ENCODE results near the gene PTTG1.

Gene PTTG1

DNA sequence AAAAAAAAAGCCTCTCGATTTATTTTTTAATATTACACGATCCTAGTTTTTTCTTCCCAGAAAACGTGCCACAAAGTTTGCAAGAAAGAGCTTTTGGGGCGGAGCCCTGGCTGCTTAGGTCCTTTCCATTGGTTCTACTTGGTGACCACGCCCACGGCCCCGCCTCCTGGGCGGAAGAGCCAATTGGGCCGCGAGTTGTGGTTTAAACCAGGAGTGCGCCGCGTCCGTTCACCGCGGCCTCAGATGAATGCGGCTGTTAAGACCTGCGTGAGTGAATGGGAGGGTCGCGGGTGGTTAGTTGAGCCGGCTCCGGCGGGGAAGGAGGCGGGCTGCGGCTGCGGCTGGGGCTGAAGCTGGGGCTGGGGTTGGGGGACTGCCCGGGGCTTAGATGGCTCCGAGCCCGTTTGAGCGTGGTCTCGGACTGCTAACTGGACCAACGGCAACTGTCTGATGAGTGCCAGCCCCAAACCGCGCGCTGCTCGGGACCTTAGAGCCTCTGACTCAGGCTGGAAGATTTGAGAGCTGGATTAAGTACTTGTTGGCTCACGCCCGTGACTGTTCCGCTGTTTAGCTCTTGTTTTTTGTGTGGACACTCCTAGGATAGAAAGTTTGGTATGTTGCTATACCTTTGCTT lies at the start of gene PTTG1:
TSS of gene PTTG1 (plus strand) at position 231 of the 634 bp plus-strand sequence. CDS start 458 bp downstream, outside the sequence.
- peak; percentile 88 for DNase-seq (ENCODE audit: low spot score)

GRCh38 chr5:160375166-160375565 lies 46.5 kb upstream of the PTTG1 start:
- no peak for DNase-seq (ENCODE audit: low spot score)

DNA sequence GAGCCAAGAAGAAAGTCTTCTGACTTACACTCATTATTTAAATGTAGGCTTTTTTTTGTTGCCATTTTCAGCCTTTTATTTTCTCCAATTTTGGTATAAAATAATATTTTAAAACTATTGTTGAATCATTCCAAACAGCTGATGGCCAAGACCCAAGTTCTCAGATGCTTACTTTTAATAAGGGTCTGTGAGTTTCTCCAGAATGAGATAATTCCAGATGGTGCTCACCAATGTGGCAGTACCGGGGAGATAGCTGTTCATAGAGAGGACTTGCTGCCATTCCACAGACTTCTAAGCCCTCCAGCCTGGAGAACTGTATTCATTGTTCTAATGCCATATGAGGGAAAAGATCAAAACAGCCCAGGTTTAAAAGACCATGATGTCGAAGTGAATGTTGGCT lies 46.0 kb upstream of the PTTG1 start:
- DNase-seq (ENCODE audit: low spot score) = no peak

DNA sequence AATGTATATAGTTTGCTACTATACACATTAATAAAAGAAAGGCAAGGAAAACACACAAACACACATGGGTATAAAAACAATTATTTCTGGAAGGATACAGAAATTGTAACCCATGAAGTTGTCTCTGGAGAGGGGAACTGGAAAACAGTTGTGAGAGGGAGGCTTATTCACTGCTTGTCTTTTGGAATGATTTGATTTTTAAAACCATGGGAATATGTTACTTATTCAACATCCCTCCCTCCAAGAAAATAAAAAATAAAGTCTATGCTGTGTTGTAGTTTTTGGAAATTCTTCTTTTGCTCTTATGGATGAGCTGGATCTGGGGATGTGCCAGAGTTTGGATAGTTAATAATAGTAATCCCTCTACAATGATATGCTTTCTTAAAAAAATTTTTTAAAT lies 45.2 kb upstream of the PTTG1 start:
- no peak for DNase-seq (ENCODE audit: low spot score)

DNA sequence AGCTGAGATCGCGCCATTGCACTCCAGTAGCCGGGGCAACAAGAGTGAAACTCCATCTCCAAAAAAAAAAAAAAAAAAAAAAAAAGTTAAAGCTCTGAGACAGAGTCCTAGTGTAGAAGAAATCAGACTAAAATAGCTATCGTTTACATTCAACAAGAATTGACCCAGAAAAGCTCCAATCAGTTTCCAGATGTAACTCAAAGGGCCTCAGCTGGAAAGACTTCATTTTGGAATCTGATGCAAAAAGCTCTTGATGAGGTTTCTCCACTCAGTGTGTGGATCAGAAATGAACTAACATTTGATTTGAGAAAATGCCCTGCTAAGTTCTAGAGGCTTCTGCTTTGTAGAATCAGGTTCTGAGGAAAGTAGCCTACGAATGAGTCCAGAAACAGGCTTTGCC lies 44.0 kb upstream of the PTTG1 start:
- DNase-seq (ENCODE audit: low spot score) = no peak

DNA sequence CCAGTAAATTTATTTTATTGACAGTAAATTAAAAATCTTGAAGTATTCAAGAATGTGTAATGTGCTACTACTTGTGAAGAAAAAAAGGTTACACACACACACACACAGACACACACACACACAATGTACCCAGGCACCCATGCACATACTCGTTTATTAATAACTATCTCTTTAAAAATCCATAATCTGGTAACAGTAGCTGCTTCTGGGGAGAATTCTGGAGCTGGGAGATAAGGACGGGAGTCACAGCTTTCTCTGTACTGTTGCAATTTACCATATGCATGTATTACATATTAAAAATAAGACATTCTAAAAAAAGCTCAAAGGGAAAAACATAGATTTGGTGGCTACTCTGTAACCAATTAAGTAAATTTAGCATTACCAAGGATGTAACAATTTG lies 43.3 kb upstream of the PTTG1 start:
- no peak for DNase-seq (ENCODE audit: low spot score)

- no peak for DNase-seq (ENCODE audit: low spot score)
Measured at GRCh38 chr5:160379511-160379910, 42.1 kb upstream of the PTTG1 start.

GRCh38 chr5:160380041-160380440 lies 41.6 kb upstream of the PTTG1 start:
- no peak for DNase-seq (ENCODE audit: low spot score)

DNA sequence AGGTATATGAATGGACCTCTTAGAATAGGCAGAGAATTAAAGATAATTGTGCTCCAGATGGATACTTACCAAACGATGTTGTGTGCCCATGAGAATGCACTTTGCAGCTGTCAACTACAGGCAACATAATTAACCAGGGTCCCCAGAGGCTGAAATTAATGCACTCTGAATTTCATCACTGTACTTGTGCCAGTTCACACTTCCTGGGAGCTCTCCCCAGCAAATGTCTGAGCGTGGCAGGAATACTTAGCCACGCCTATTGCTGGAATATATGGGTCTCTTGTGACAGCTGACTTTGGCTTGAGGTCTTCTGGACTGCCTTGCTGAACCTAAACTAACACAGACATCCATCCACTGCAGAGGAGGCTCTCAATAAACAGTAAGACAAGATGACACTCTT lies 39.3 kb upstream of the PTTG1 start:
- DNase-seq (ENCODE audit: low spot score) = no peak

GRCh38 chr5:160384681-160385080 lies 37.0 kb upstream of the PTTG1 start:
- DNase-seq (ENCODE audit: low spot score) = no peak

DNA sequence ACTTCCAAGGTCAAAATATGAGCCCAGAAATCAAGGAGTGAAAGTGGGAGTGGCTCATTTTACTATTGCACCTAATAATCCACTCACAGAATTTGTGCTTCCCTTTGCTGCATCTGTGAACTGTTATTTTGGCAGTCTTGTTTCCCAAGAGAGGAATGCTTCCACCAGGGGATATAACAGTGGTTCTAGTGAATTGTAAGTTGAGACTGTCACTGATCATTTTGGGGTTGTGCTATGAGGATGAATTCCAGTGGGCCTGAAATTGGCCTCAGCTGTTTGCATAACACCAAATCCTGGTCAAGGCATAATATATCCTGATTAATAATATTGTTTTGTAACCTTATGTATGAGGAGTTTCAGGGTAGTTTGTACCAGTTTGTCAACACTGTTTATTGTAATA lies 36.2 kb upstream of the PTTG1 start:
- DNase-seq (ENCODE audit: low spot score) = no peak

DNA sequence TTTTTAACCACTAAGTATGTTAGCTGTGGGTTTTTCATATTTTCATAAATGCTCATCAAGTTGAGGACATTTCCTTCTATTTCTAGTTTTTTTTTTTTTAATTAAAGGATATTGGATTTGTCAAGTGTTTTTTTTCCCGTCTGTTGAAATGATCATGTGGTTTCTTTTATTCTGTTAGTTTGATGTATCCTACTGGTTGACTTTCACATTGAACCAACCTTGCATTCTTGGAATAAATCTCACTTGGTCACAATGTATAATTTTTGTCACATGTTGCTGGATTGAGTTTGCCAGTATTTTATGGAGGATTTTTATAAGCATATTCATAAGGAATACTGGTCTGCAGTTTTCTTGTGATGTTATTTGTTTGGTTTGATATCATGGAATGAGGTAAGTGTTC lies 34.2 kb upstream of the PTTG1 start:
- no peak for DNase-seq (ENCODE audit: low spot score)

DNA sequence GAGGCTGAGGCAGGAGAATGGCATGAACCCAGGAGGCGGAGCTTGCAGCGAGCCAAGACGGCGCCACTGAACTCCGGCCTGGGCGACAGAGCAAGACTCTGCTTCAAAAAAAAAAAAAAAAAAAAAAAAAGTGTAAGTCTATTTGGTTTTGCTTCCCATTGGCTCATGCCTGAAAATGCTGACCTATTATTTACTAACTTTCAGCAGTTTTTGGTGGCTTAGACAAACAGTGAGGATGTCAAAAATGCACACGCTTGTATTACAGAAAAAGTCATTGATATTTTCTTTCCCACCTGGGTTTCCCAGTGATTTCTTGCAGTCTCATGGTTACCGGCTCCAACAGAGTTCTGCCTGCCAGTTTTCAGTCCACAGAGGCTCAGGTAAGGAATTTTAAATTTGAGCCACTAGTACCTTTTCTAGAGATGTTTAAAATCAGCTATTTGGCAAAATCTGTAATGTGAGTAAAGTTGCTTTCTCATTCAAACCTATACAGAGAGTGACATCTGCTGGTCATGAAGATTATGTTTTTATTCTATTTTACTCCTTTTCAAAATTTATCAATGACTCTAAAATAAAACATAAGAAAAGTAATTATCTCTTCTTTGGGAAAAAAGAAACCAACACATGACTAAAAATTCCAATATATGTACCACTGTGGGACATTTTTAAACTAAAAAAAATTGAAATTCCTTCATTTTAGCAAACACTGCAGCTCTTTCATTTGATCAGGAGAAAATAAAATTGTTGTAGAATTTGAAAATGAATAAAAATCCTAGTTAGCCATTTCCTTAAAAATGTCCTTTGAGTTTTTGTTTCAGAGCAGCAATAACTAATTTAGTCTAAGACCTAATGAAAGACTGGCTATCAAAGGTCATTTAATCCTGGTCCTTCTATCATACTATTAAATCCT lies 30.6 kb upstream of the PTTG1 start:
- peak; percentile 14 for DNase-seq (ENCODE audit: low spot score)

DNA sequence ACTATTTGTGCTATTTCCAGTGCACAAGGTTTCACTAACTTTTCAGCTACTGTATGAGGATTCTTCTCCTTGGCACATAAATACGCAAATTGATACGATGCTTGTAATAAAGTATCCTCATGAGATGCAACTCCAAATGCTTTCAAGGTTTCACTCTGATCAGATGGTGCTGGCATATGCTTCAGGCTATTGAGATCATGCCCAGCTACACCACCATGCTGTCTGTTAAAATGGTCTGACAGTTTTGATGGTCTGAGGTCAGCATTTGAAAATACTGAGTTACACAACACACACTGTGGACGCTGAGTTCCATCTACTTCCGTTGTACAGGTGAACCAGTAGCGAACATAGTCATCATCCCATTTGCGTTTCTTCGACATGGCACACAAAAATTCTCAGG lies 26.5 kb upstream of the PTTG1 start:
- DNase-seq (ENCODE audit: low spot score) = no peak

- DNase-seq (ENCODE audit: low spot score) = no peak
Measured at GRCh38 chr5:160397492-160397891, 24.2 kb upstream of the PTTG1 start.

- no peak for DNase-seq (ENCODE audit: low spot score)
Measured at GRCh38 chr5:160398806-160399205, 22.8 kb upstream of the PTTG1 start.

- peak; percentile 89 for DNase-seq (ENCODE audit: low spot score)
Measured at GRCh38 chr5:160399402-160400353, 22.0 kb upstream of the PTTG1 start, which contains the start of gene FAM200C. Gene FAM200C, minus strand, starts transcription at chr5:160400054. Its CDS starts 4,564 bp downstream, at chr5:160395490.

DNA sequence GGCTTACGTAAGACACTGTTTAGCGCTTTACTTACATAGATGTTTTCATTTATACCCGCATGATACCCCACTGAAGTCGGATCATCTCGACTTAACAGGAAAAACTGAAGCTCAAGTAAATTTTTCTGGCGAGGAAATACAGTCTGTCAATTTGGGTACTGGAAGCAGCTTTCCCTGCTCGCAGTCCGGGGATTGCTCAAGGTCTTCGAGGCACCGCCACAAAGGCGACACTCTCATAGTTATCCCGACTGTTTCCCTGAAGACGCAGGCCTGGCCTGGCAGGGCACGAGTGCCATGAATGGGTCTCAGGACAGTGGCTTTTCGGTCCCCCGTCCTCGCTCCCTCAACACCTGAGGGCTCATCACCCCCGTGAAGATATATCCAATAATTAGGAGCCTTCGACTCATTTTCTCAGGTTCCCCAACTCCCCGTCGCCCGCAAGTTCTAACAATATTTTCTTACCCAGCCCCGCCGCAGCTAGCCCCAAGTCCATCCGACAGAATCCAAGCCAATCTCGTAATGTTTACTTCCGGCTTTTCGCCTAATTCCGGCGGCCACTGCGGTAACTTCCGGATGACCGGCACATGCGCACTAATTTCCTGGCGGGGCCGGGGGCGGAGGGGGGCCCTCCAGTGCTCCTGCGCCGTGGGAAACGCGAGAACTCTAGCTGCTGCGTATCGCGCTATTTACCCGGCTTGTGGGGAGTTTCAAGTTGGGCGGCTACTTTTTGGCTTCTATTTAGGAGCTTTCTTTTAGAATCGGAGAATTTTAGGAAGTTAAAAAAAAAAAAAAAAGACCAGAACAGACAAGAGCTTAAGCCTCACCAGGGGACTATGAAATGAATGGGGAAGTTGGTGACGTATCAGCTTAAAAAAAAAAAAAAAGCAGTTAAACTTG lies 2.8 kb upstream of the PTTG1 start, which contains the start of gene SLU7:
TSS of gene SLU7 (minus strand) at position 521 of the 897 bp plus-strand sequence. CDS start 3,787 bp downstream, outside the sequence.
- DNase-seq (ENCODE audit: low spot score) = peak; percentile 92

DNA sequence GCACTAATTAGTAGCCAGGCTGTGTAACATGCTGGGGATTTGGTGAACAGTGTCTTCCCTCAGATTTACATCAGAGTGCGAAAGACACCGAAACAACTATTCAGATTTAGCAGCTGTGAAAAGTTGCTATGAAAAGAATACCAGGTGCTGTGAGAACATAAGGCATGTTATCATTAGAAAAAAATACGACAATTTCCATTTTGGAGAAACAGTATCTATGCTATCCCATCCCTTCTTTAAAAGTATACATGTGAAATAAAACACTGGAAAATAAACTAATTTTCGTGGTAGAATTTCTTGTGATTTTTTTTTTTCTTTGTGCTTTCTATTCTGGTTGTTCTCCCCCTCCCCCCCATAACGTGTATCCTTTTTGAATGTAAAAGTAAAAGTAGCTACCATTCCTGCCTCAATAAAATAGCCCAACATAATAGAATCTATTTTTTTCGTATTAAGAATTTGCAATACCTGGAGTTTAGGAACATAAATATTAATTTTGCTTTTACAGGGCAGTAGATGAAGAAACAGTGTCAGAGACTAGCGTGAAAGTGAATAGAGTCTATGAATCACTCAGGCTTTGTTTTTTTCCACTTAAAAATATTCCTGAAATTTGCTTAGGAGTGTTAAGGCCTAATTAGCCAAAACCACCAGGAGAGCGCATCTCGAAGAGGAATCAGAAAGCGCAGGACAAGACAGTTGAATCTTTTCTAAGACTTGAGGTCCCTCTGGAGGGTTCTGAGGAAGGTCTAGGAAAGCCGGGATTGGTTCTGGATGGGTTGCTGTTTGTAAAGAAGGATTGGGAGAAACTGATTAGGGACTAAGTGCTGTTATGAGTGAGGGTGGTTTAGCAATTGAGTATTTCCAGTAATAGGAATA lies 2.0 kb upstream of the PTTG1 start:
- no peak for DNase-seq (ENCODE audit: low spot score)

DNA sequence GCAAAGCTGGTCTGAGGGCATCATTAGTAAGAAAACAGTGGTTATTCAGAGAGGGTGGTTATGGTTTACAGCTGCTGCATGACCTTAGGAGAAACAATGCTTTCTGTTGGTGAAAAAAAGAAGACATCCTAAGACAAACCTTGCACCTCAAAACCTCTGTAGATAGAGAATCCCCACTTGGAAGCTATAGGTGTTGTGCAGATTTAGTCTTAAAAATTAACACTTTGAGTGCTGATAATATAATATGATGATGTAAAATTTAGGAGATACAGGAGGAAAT lies 1.4 kb upstream of the PTTG1 start:
- DNase-seq (ENCODE audit: low spot score) = no peak
